ENCODE data around the gene TEDC1.

The TEDC1 gene

DNA sequence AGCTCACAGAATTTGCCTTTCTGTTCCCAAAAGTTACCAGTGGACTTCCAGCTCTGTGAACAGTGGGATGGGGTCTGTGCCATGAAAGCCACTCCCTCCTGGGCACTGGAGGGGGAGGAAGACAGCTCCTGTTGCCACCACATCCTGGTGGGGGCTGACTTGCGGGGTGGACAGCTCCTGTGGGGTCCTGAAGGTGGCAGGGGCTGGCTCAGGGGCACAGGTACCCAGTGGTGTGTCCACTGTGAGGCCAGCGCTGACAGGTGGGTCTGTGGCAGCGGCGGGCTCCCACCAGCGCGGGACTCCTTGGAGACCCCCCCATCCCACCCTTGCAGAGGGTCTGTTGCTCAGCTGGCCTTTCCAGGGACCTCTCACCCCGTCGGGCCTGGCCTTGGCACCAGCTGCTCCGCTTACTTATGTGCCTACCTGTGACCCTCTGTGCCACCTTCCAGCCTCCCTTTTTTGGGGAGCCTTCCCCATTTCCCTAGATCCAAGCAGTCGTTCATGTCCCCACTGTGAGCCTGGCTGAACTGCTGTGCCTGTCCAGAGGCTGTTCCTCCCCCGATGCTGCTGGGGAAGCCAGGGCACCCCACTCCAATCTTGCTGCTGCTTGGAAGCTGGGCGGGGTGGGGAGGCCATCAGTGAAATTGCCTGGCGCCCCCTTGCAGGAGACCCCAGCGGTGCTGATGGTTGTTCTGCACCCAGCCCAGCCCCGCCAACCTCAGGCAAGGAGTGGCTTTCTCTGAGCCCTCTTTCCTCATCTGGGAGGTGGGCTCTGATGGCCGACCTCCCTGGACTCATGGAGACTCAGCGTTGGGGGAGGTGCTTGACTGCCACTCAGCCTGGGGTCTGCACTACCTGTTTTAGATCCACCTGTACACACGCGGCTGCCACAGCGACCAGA, 2.2 kb downstream of the TEDC1 start:
- DNase-seq (ENCODE audit: low read depth) = no peak
- no peak overlapping the region for H3K4me3 ChIP-seq (ENCODE audit: low read depth, low read length)

DNA sequence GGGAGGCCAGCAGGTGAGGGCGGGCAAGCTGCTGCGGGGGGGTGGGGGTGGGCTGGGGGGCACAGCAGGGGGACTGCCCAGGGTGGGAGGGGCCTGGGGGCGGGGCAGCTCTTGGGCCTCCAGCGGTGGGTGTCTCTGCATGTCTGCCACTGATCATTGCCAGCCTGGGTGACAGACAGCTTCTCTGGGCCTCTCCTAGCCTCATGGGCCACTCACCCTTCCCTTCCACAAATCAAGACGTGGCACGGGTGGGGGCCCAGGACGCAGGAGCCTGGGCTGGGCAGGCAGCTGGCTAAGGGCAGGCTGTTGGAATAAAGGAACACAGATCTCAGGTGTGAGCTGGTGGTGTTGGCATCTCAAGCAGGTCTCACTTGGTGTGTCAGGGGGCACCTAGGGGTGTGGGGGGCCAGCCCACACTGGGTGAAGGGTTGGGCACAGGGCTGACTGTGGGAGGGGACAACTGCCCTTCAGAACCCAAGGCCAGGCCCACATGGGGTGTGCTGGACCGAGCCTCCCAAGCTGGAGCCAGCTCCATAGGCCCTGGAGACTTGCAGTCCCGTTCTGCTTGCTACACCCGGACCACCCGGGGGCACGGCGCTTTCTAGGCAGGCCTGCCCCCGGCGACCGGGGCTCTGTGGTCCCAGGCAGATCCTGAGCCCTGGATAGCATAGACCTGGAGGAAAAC, 3.0 kb downstream of the TEDC1 start:
- no peak overlapping the region for H3K4me3 ChIP-seq (ENCODE audit: low read depth, low read length)
- no peak for DNase-seq (ENCODE audit: low read depth)

GRCh38 chr14:105494606-105494929, 3.5 kb downstream of the TEDC1 start:
- DNase-seq (ENCODE audit: low read depth) = no peak
- no peak overlapping the region for H3K4me3 ChIP-seq (ENCODE audit: low read depth, low read length)

GRCh38 chr14:105495101-105495989, 4.3 kb downstream of the TEDC1 start:
- DNase-seq (ENCODE audit: low read depth) = no peak
- no peak overlapping the region for H3K4me3 ChIP-seq (ENCODE audit: low read depth, low read length)

DNA sequence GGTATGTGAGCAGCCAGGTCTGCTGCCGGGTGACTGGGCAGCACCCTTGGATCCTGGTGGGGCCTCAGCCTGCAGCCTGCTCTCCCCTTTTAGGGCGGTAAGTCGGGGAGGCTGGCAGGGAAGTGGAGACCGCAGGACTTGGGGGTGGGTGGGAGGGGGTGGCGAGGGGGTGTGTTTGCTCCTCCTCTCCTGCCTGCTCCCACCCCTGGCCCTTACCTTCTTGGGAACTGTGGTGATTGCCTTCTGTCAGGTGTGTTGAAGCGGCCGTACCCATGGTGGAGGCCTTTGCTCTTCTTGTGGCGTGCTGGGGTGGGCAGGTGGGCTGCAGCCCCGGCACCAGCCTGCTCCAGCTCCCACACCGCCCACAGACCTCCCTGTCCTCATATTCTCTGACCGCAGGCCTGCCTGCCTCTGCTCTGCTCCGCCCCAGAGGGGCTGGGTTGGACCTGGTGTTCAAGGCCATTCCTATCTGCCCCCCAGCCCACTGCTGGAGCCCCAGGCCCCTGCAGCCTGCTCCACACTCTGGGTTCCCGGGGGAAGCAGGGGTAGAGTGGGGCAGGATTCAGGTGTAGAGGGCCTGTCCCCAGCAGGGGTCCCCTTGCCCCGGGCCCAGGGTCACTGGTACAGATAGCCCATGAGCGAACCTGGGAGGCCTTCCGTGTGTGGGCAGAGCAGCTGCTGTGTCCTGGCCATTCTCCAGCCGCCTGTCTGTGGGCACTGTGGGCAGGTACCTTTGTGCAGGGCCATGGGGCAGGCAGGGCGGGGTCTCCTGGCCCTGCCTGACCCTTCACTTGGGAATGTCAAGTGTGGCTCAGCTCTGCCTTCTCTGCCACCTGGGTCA, 5.2 kb downstream of the TEDC1 start:
- H3K4me3 ChIP-seq (ENCODE audit: low read depth, low read length) = no peak overlapping the region
- DNase-seq (ENCODE audit: low read depth) = no peak

DNA sequence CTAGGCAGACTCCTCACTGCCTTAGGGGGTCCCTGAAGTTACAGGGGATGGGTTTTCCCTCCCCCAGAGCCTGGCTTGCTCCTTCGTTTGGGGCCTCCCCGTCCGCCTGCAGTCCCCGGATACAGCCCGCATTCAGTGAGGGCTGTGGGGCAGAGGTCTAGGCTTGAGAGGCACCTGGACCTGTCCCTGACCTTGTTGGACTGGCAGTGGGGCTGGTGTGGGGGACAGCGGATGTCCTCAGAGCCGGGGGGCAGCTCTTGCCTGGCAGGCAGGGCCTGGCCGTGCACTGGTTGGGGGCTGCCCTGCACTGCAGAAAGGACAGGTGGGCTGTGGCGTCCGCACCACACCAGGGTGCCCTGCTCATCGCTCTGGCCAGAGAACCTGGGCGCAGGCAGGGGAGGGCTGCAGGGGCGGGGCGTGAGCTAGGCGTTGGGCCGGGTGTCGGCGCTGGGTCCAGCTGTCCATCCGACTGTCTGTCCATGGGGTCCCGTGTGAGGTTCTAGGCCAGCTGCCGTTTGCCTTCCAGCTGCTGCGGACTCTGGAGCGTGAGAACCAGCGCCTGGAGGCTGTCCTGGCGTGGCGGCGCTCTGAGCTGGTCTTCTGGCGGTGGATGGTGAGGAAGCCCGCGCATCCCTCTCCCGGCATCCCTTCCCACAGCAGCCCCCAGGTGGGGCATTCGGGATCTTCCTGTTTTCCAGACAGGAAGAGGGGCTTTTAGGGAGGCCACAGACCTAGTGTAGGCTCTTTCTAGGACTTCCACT, 6.0 kb downstream of the TEDC1 start:
- DNase-seq (ENCODE audit: low read depth) = no peak
- H3K4me3 ChIP-seq (ENCODE audit: low read depth, low read length) = no peak overlapping the region

DNA sequence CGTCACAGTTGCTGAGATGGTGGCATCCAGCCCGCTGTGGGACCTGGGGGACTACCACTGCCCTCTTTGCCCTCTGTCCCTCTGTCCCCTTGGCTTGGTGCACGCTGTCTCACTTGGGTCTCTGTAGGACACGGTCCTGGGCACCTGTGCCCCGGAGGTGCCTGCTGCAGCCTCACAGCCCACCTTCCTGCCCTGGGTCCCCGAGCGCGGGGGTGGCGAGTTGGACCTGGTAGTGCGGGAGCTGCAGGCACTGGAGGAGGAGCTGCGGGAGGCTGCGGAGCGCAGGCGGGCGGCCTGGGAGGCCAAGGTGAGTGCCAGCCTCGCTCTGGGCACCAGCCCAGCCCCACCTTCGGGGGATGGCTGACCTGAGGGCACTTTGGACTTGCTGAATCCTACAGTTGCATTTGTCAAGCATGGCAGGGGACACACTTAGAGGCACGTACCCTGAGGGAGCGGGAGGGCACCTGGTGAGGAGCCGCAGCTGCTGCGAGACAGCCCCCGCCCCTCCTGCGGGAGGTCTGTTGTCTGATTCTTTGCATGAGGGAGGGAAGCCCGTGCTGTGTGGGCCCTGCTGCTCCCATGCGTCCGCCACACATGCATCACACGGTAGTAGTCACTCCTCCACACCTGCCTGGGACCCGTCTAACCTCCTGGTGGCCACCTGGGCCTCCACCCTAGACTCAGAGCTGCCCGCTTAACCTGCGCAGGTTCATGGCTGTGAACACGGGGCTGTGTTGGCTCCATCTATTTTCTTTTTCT, 6.8 kb downstream of the TEDC1 start:
- H3K4me3 ChIP-seq (ENCODE audit: low read depth, low read length) = no peak overlapping the region
- no peak for DNase-seq (ENCODE audit: low read depth)

DNA sequence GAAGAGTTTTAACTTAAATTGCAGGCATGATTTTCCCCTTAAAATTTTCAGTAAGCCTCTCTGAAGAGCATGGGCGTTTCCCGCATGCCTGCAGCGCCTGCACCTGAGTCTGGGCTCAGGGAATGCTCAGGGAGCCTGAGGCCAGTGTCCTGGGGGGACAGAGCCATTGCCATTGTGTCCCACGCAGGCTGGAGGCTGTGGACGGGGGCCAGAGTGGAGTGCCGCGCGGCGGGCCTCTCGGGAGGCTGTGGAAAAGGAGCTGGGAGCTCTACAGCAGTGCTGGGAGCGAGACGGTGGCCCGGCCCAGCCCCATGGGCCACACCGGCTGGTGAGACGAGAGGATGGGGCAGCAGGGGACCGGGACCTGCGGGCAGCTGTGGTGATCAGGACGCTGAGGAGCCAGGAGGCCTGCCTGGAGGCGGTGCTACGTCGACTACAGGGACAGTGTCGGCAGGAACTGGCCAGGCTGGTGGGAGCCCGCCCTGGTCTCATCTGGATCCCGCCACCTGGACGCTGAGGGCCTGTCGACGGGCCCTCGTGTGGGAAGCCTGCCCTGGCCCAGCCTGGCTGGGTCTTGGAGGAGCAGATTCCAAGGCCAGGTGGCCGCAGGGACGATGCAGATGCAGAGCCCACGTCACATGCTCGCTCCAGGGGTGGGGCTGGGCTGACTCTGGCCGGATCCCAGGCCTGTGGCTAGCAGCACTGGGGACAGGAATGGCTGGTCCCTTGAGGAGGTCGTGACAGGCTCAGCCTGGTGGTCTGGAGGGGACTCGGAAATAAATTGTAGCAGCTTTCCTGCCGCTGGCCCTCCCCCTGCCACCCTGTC, 7.6 kb downstream of the TEDC1 start:
- H3K4me3 ChIP-seq (ENCODE audit: low read depth, low read length) = no peak overlapping the region
- DNase-seq (ENCODE audit: low read depth) = no peak

DNA sequence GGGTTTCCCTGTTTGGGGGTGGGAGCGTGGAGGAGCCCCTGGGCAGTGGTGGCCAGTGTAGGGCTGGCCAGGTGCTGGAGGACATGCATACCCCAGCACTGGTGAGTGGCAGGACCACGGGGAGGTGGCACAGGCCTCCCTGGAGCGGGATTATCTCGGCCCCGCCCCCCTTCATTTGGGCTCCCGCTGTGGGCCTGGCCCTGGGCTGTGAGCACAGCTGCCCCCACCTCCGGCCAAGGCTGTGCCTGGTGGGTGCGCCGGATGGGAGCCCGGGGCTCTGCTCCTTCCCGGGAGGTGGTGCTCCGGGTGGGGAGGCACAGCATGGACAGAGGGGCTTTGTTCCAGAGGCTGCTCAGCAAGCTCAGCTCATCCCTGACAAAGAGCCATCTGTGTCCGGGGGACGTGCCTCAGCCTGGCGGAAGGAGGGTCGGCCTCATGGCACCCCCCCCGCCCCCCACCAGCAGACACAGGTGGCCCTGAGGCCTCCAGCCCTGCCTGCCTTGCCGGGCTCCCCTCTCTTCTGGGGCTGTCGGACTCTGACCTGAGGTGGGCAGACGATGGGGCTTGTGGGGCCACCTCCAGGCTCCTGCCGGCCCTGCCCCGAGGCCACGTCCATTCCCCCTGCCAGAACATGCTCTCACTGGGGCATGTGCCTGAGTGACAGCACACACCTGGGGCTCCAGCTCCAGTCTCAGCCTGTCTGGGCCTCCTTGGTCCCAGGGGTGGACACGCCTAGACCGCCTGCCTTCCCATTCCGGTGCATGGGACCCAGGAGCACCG, 8.4 kb downstream of the TEDC1 start:
- H3K4me3 ChIP-seq (ENCODE audit: low read depth, low read length) = no peak overlapping the region
- no peak for DNase-seq (ENCODE audit: low read depth)

GRCh38 chr14:105500036-105500725, 9.1 kb downstream of the TEDC1 start:
- no peak for DNase-seq (ENCODE audit: low read depth)
- no peak overlapping the region for H3K4me3 ChIP-seq (ENCODE audit: low read depth, low read length)

DNA sequence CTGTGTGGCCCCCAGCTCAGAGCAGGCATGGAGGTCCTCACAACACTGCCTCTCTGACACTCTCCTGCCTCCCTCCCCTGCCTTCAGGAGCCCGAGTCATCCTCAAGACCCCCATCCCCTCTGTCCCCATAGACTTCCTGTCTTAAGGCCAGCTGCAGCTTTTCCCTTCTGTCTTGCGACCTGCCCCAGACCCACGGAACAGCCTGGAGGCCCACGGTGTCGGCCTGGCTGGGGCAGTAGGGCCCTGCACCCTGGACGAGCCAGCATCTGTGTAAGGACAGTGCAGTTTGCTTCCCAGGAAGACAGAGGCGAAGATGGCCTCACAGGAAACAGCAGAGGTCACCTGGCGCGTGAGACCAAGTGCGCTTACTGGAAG, 9.7 kb downstream of the TEDC1 start:
- no peak overlapping the region for H3K4me3 ChIP-seq (ENCODE audit: low read depth, low read length)
- DNase-seq (ENCODE audit: low read depth) = no peak

- DNase-seq (ENCODE audit: low read depth) = no peak
- H3K4me3 ChIP-seq (ENCODE audit: low read depth, low read length) = no peak overlapping the region
Measured at GRCh38 chr14:105501504-105502291, 10.7 kb downstream of the TEDC1 start.

DNA sequence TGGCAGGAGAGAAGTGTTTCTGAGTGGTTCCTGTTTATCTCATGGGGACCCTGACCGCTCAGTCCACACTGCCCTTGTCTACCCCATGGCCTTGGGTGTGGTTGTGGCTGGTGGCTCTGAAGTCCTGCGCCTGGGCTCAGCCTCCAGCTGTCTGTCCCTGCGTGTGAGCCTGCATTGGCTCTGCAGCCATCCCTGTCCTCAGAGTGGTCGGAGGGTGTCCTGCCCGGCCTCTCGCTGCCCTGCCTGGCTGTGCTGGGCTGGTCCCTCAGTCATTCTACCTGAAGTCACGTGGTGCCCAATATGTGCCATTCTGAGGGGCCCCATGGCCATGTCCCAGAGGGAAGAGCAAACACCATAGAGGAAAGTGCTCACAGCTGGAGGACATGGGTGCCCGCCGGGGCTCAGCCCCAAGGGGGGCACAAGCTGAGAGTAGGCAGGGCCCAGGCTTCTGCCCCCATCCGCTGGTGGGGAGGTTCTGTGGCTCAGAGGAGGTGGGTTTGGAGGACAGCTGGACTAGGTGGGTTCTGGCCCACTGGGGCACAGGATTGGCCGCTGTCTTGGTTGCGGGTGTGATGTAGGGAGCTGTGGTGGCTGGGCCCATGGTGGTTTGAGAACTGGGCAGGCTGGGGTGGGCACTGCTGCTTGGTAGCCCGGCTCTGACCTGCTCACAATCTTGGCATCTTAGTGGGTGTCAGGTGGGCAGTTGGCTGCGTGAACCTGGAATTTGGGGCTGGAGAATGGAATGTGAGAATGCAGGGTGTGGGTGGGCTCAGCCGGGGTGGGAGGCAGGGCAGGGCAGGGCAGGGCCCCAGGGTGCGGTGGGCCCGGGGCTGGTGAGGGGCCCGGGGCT, 11.6 kb downstream of the TEDC1 start:
- DNase-seq (ENCODE audit: low read depth) = no peak
- H3K4me3 ChIP-seq (ENCODE audit: low read depth, low read length) = no peak overlapping the region

- no peak overlapping the region for H3K4me3 ChIP-seq (ENCODE audit: low read depth, low read length)
- no peak for DNase-seq (ENCODE audit: low read depth)
Measured at GRCh38 chr14:105503296-105503640, 12.2 kb downstream of the TEDC1 start.
